ENCODE results near the gene BHLHE40.
"Not testable (repeated sequence)": the region's sequence is repeated elsewhere in the genome, so short reads cannot be mapped to it uniquely, and the experiment has no call there.

GRCh38 chr3:4971437-4971836 lies 7.8 kb upstream of the BHLHE40 start:
- not testable (repeated sequence) for TF ChIP-seq KDM1A (CRISPR knock-in tag; IDR thresholded peaks at IDR 0.05); TCF12 (IDR thresholded peaks at IDR 0.05); TCF12 (CRISPR knock-in tag; IDR thresholded peaks at IDR 0.05); ZNF143 (CRISPR knock-in tag; IDR thresholded peaks at IDR 0.05); CTCF (CRISPR knock-in tag; IDR thresholded peaks at IDR 0.05); ELF1 (CRISPR knock-in tag; IDR thresholded peaks at IDR 0.05); GFI1 (CRISPR knock-in tag; IDR thresholded peaks at IDR 0.05; ENCODE audit: borderline replicate concordance); CAMTA2 (CRISPR knock-in tag; IDR thresholded peaks at IDR 0.05; ENCODE audit: borderline replicate concordance); SUZ12 (IDR thresholded peaks at IDR 0.05; ENCODE audit: low read depth, low read length); RELA (CRISPR knock-in tag; IDR thresholded peaks at IDR 0.05); CEBPG (CRISPR knock-in tag; IDR thresholded peaks at IDR 0.05); STAT6 (CRISPR knock-in tag; IDR thresholded peaks at IDR 0.05; ENCODE audit: borderline replicate concordance); POLR2AphosphoS5 (IDR thresholded peaks at IDR 0.05; ENCODE audit: low read depth, low read length); EZH2 (conservative IDR thresholded peaks at IDR 0.05; ENCODE audit: low read depth, low read length)
